HCT116 (cell line): ENCODE data around the gene FUNDC2. TPM values are rescaled to one million over a fixed set of nuclear protein-coding genes. Genes with fewer than 3 reads are reported as not detected.
A peak's percentile ranks its signal among the peaks of the same experiment; 100 is the strongest.

Source experiments
- ATAC-seq: fragments of 200-7000 bp; cut with Tn5 transposase; 2 replicates; pipeline ENCODE4 v1.9.1; 2020; ENCODE audit warnings: mild to moderate bottlenecking, moderate library complexity
- BruUV-seq: library from RNA; stranded (reverse); fragments of 400-500 nt; replicated peaks from 2 replicates; lab custom pipeline; 2021; lab: Mats Ljungman, UMichigan
- CTCF ChIA-PET: fragments of 300-600 bp; sonication (Branson Sonifier 250); formaldehyde crosslinking; loops from one replicate; lab custom pipeline; 2021; ENCODE audit warnings: antibody characterized with exemption; lab: Charles Lee
- POLR2A ChIA-PET: fragments of 300-600, 350-600 bp; sonication (Branson Sonifier 250); formaldehyde crosslinking; loops from one replicate; lab custom pipeline; 2021; ENCODE audit warnings: antibody characterized with exemption; lab: Charles Lee
- RAD21 ChIA-PET, 2 experiments: fragments of 300-600 bp; sonication (Branson Sonifier 250); formaldehyde crosslinking; loops; one replicate each; lab custom pipeline; 2023; ENCODE audit warnings: low total read pairs in 2 of 2; ENCODE audit not compliant: uncharacterized antibody in 2 of 2, unreplicated experiment in 2 of 2, low non-redundant PET in 1 of 2; lab: Charles Lee
- DNase-seq: peaks from one replicate; pipeline ENCODE4 v3.0.0-alpha.2; 2010; ENCODE audit warnings: low read depth, low spot score
- H2AFZ ChIP-seq: fragments of 200-600 bp; shearing (Covaris generic), sonication (generic); 2 replicates; pipeline ENCODE4 v1.6.1; 2017; ENCODE audit warnings: low read depth, mixed run types, mixed read lengths, antibody characterized with exemption, low read length; ENCODE audit not compliant: poor library complexity, severe bottlenecking
- H3K27ac ChIP-seq: 2 replicates; pipeline ENCODE4 v1.5.1; 2012; ENCODE audit warnings: low read depth, low read length
- H3K27me3 ChIP-seq: fragments of 200-600 bp; sonication (generic); 2 replicates; pipeline ENCODE4 v1.6.1; 2016; ENCODE audit warnings: mixed run types, low read length, mixed read lengths; ENCODE audit not compliant: insufficient read depth
- H3K36me3 ChIP-seq, 2 experiments: fragments of 200-500 bp in 1 of 2; fragments of 200-600 bp in 1 of 2; sonication (Bioruptor generic) in 1 of 2; sonication (generic) in 1 of 2; 2 replicates each; pipeline versions ENCODE4 v1.5.1 to v1.6.1; 2014 to 2016; ENCODE audit warnings: low read length in 2 of 2, inconsistent platforms in 1 of 2, mixed read lengths in 1 of 2, mixed run types in 1 of 2; ENCODE audit not compliant: insufficient read depth in 2 of 2, control insufficient read depth in 1 of 2
- H3K4me1 ChIP-seq, 2 experiments: fragments of 200-600 bp in 1 of 2; sonication (generic) in 1 of 2; 2 replicates each; pipeline versions ENCODE4 v1.5.1 to v1.6.1; 2012 to 2017; ENCODE audit warnings: low read length in 2 of 2, inconsistent platforms in 1 of 2, mild to moderate bottlenecking in 1 of 2, mixed read lengths in 1 of 2, mixed run types in 1 of 2, moderate library complexity in 1 of 2; ENCODE audit not compliant: insufficient read depth in 2 of 2, control insufficient read depth in 1 of 2
- H3K4me2 ChIP-seq: fragments of 200-600 bp; sonication (generic); 2 replicates; pipeline ENCODE4 v1.6.1; 2017; ENCODE audit warnings: mixed run types, low read length, mixed read lengths
- H3K4me3 ChIP-seq, 2 experiments: fragments of 200-600 bp in 1 of 2; sonication (generic) in 1 of 2; replicated peaks in 1 of 2; 2 replicates each; pipeline ENCODE4 v1.5.1; 2011 to 2016; ENCODE audit warnings: low read length in 2 of 2, control low read depth in 1 of 2, low read depth in 1 of 2, mild to moderate bottlenecking in 1 of 2, mixed read lengths in 1 of 2, mixed run types in 1 of 2
- H3K79me2 ChIP-seq: fragments of 200-600 bp; sonication (generic); 2 replicates; pipeline ENCODE4 v1.6.1; 2017; ENCODE audit warnings: mild to moderate bottlenecking, mixed run types, low read length, moderate library complexity, mixed read lengths; ENCODE audit not compliant: insufficient read depth
- H3K9ac ChIP-seq: fragments of 200-600 bp; sonication (generic); 2 replicates; pipeline ENCODE4 v1.6.1; 2016; ENCODE audit warnings: low read length, mixed read lengths
- H3K9me2 ChIP-seq: fragments of 200-600 bp; sonication (generic), shearing (Covaris generic); 2 replicates; pipeline ENCODE4 v1.6.1; 2017; ENCODE audit warnings: mixed run types, mild to moderate bottlenecking, moderate library complexity; ENCODE audit not compliant: insufficient read depth
- H3K9me3 ChIP-seq, 2 experiments: fragments of 200-500 bp in 1 of 2; fragments of 200-600 bp in 1 of 2; sonication (Bioruptor generic) in 1 of 2; sonication (generic) in 1 of 2; 2 replicates each; pipeline ENCODE4 v1.6.1; 2014 to 2017; ENCODE audit warnings: low read length in 2 of 2, mixed read lengths in 2 of 2, inconsistent platforms in 1 of 2, low read depth in 1 of 2, mild to moderate bottlenecking in 1 of 2, mixed run types in 1 of 2, moderate library complexity in 1 of 2; ENCODE audit not compliant: control insufficient read depth in 1 of 2, insufficient read depth in 1 of 2
- H4K20me1 ChIP-seq: fragments of 200-600 bp; sonication (generic), shearing (Covaris generic); 2 replicates; pipeline ENCODE4 v1.6.1; 2017; ENCODE audit warnings: mixed run types, mild to moderate bottlenecking, moderate library complexity; ENCODE audit not compliant: insufficient read depth
- ELF1 ChIP-seq: IDR thresholded peaks from 2 replicates; pipeline ENCODE4 v1.6.1; 2012; ENCODE audit warnings: low read depth, borderline replicate concordance
- EZH2 ChIP-seq: fragments of 200-600 bp; sonication (generic); IDR thresholded peaks from 2 replicates; pipeline ENCODE4 v1.6.1; 2017; ENCODE audit warnings: antibody characterized with exemption, mixed run types
- FOSL1 ChIP-seq: IDR thresholded peaks from 2 replicates; pipeline ENCODE4 v1.6.1; 2012; ENCODE audit warnings: low read depth
- JUND ChIP-seq: IDR thresholded peaks from 2 replicates; pipeline ENCODE4 v1.6.1; 2012
- POLR2AphosphoS5 ChIP-seq: IDR thresholded peaks from 2 replicates; pipeline ENCODE4 v1.6.1; 2011; ENCODE audit warnings: mild to moderate bottlenecking, low read depth, low read length, moderate library complexity
- RAD21 ChIP-seq: IDR thresholded peaks from 2 replicates; pipeline ENCODE4 v1.6.1; 2012; ENCODE audit warnings: low read depth, mild to moderate bottlenecking
- SIN3A ChIP-seq: IDR thresholded peaks from 2 replicates; pipeline ENCODE4 v1.6.1; 2012; ENCODE audit warnings: low read depth
- SP1 ChIP-seq: IDR thresholded peaks from 2 replicates; pipeline ENCODE4 v1.6.1; 2012; ENCODE audit warnings: low read depth
- SRF ChIP-seq: IDR thresholded peaks from 2 replicates; pipeline ENCODE4 v1.6.1; 2012; ENCODE audit warnings: low read depth
- TCF7L2 ChIP-seq: IDR thresholded peaks from 2 replicates; pipeline ENCODE4 v1.7.0; 2011; ENCODE audit warnings: borderline replicate concordance, inconsistent platforms; ENCODE audit not compliant: insufficient read depth, insufficient read length; ENCODE audit errors: extremely low read depth
- ZFX ChIP-seq: fragments of 450-650 bp; IDR thresholded peaks from 2 replicates; pipeline ENCODE4 v1.6.1; 2017
- intact Hi-C: fragments of 100-400 bp; cut with micrococcal nuclease; formaldehyde crosslinking; loops from 2 replicates; pipeline ENCODE4 v1.10.0; 2022
- total RNA-seq: library from RNA; stranded (reverse); gene quantifications from one replicate; pipeline ENCODE4 v1.2.1, GENCODE V29; 2021; ENCODE audit not compliant: unreplicated experiment
- TF ChIP-seq, protein P1 (sequence below): IDR thresholded peaks from 2 replicates; pipeline ENCODE4 v1.6.1; 2012
- TF ChIP-seq, protein P2 (sequence below), 3 experiments: fragments of 200-600 bp in 1 of 3; sonication (generic) in 1 of 3; IDR thresholded peaks in 2 of 3; conservative IDR thresholded peaks in 1 of 3; 2 replicates each; pipeline ENCODE4 v1.5.1; 2012 to 2017; ENCODE audit warnings: low read depth in 2 of 3, low read length in 2 of 3, antibody characterized with exemption in 1 of 3, borderline replicate concordance in 1 of 3, control low read depth in 1 of 3, mild to moderate bottlenecking in 1 of 3, mixed read lengths in 1 of 3, mixed run types in 1 of 3, moderate library complexity in 1 of 3; ENCODE audit not compliant: insufficient read depth in 1 of 3
- TF ChIP-seq, protein P3 (sequence below): IDR thresholded peaks from 2 replicates; pipeline ENCODE4 v1.6.1; 2011; ENCODE audit warnings: mild to moderate bottlenecking, low read length, moderate library complexity; ENCODE audit not compliant: insufficient replicate concordance; ENCODE audit errors: extremely low read depth
- TF ChIP-seq, protein P4 (sequence below): IDR thresholded peaks from 2 replicates; pipeline ENCODE4 v1.6.1; 2012
- TF ChIP-seq, protein P5 (sequence below): IDR thresholded peaks from 2 replicates; pipeline ENCODE4 v1.6.1; 2012; ENCODE audit warnings: low read depth

Gene FUNDC2
- total RNA-seq, 1 experiment from 2014 or later = 32.5 TPM

GRCh38 chrX:155070975-155071693 lies 44.5 kb downstream of the FUNDC2 start, which contains the start of the genes BRCC3, CMC4 and MTCP1 (continued):
- TF ChIP-seq JUND = no peak
- peak; percentile 68 for TF ChIP-seq SIN3A
- peak; percentile 69 for TF ChIP-seq POLR2AphosphoS5
- no peak; the same call in none of the 2 replicates for TF ChIP-seq SP1

DNA sequence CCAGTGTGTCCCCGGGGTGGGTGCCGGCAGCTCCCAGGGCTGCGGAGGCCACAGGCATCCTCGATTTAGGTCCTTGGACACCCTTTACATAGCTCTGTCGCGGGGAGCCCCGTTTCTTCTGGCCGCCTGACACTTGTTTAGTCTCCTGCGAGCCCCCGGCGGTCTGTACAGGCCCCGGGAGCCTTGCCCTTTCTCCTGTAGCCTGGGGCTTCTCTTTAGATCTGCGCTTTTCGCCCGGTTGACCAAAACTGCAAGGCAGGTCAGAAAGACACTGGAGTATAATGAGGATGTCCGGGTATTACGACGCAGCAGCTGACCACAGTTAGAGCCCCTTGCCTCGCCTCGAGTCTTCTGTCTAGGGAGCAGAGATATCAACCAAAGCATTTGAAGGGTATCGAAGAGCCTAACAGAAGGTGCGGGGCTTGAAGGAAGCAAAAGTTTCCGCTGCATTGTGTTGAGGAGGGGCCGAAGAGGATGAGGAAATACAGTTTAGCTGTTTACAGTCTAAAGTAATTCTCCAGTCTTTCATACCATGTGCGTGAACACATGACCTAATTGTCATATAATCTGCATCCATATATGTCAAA lies 45.1 kb downstream of the FUNDC2 start:
- Histone ChIP-seq H3K4me3 (peak overlapping the region; percentile 63 to 83), H3K36me3 (peaks cover 0 to 3% of the 10 kb centered on the region in 2 experiments; a peak in 1 of 4 replicates), H3K27me3 (no peaks in the 10 kb centered on the region), H3K9me3 (no peaks in the 10 kb centered on the region), H4K20me1 (no peaks in the 10 kb centered on the region), H3K27ac (peak overlapping the region; percentile 43), H3K79me2 (peaks cover 41% of the 10 kb centered on the region), H3K4me2 (peak overlapping the region; percentile 74), H3K9me2 (no peaks in the 10 kb centered on the region), H3K4me1 (peaks cover 15 to 30% of the 10 kb centered on the region in 2 experiments), H2AFZ (no peak overlapping the region), H3K9ac (peak overlapping the region; percentile 89)
- TF ChIP-seq ZFX (no peak), POLR2AphosphoS5 (no peak), SRF (no peak), SIN3A (no peak), ELF1 (no peak), RAD21 (no peak), FOSL1 (no peak), TCF7L2 (no peak), EZH2 (no peak)
- TF ChIP-seq, protein P1, sequence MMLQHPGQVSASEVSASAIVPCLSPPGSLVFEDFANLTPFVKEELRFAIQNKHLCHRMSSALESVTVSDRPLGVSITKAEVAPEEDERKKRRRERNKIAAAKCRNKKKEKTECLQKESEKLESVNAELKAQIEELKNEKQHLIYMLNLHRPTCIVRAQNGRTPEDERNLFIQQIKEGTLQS = no peak
- TF ChIP-seq, protein P2, sequence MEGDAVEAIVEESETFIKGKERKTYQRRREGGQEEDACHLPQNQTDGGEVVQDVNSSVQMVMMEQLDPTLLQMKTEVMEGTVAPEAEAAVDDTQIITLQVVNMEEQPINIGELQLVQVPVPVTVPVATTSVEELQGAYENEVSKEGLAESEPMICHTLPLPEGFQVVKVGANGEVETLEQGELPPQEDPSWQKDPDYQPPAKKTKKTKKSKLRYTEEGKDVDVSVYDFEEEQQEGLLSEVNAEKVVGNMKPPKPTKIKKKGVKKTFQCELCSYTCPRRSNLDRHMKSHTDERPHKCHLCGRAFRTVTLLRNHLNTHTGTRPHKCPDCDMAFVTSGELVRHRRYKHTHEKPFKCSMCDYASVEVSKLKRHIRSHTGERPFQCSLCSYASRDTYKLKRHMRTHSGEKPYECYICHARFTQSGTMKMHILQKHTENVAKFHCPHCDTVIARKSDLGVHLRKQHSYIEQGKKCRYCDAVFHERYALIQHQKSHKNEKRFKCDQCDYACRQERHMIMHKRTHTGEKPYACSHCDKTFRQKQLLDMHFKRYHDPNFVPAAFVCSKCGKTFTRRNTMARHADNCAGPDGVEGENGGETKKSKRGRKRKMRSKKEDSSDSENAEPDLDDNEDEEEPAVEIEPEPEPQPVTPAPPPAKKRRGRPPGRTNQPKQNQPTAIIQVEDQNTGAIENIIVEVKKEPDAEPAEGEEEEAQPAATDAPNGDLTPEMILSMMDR (IDR thresholded peaks at IDR 0.05 in 2 of 3, conservative IDR thresholded peaks at IDR 0.05 in 1 of 3; ENCODE audit: borderline replicate concordance in 1 of 3, insufficient read depth in 1 of 3, low read depth in 2 of 3, low read length in 2 of 3) = no peak
- TF ChIP-seq, protein P3, sequence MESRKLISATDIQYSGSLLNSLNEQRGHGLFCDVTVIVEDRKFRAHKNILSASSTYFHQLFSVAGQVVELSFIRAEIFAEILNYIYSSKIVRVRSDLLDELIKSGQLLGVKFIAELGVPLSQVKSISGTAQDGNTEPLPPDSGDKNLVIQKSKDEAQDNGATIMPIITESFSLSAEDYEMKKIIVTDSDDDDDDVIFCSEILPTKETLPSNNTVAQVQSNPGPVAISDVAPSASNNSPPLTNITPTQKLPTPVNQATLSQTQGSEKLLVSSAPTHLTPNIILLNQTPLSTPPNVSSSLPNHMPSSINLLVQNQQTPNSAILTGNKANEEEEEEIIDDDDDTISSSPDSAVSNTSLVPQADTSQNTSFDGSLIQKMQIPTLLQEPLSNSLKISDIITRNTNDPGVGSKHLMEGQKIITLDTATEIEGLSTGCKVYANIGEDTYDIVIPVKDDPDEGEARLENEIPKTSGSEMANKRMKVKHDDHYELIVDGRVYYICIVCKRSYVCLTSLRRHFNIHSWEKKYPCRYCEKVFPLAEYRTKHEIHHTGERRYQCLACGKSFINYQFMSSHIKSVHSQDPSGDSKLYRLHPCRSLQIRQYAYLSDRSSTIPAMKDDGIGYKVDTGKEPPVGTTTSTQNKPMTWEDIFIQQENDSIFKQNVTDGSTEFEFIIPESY = no peak
- TF ChIP-seq, protein P4, sequence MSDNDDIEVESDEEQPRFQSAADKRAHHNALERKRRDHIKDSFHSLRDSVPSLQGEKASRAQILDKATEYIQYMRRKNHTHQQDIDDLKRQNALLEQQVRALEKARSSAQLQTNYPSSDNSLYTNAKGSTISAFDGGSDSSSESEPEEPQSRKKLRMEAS = no peak
- TF ChIP-seq, protein P5, sequence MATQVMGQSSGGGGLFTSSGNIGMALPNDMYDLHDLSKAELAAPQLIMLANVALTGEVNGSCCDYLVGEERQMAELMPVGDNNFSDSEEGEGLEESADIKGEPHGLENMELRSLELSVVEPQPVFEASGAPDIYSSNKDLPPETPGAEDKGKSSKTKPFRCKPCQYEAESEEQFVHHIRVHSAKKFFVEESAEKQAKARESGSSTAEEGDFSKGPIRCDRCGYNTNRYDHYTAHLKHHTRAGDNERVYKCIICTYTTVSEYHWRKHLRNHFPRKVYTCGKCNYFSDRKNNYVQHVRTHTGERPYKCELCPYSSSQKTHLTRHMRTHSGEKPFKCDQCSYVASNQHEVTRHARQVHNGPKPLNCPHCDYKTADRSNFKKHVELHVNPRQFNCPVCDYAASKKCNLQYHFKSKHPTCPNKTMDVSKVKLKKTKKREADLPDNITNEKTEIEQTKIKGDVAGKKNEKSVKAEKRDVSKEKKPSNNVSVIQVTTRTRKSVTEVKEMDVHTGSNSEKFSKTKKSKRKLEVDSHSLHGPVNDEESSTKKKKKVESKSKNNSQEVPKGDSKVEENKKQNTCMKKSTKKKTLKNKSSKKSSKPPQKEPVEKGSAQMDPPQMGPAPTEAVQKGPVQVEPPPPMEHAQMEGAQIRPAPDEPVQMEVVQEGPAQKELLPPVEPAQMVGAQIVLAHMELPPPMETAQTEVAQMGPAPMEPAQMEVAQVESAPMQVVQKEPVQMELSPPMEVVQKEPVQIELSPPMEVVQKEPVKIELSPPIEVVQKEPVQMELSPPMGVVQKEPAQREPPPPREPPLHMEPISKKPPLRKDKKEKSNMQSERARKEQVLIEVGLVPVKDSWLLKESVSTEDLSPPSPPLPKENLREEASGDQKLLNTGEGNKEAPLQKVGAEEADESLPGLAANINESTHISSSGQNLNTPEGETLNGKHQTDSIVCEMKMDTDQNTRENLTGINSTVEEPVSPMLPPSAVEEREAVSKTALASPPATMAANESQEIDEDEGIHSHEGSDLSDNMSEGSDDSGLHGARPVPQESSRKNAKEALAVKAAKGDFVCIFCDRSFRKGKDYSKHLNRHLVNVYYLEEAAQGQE = no peak
- ChIA-PET POLR2A (no interaction called here), RAD21 (no interaction called here), CTCF (no interaction called here)
- BruUV-seq = TSS peak; percentile 69
- ATAC-seq (peak; percentile 21), DNase-seq (no peak)
- intact Hi-C loops = loop anchor here (2.0 kb wide), 1 partner anchor 45 kb away; the partner anchor contains the start of gene FUNDC2
